Activated CD4-positive, CD25-positive, alpha-beta regulatory T cell treated with anti-CD3 and anti-CD28 coated beads, Interleukin-2, amount 50 U/mL, for 72 hours (primary cell): ENCODE data around the gene FUS.
"Not testable (repeated sequence)": the region's sequence is repeated elsewhere in the genome, so short reads cannot be mapped to it uniquely, and the experiment has no call there.

Experiments used
- DNase-seq: peaks from one replicate; pipeline ENCODE4 v3.0.0; 2021

FUS gene

GRCh38 chr16:31187808-31188189 is 7.9 kb downstream of the FUS start:
- no peak for DNase-seq

- no peak for DNase-seq
Observed at GRCh38 chr16:31188450-31189411, 8.8 kb downstream of the FUS start.

GRCh38 chr16:31189412-31189778 is 9.5 kb downstream of the FUS start:
- no peak for DNase-seq

- no peak for DNase-seq
Observed at GRCh38 chr16:31190061-31190460, 10.1 kb downstream of the FUS start.

- no peak for DNase-seq
Observed at GRCh38 chr16:31190818-31191444, 11.0 kb downstream of the FUS start.

- no peak for DNase-seq
Observed at GRCh38 chr16:31191697-31192428, 11.9 kb downstream of the FUS start.

GRCh38 chr16:31192856-31193642 is 13.1 kb downstream of the FUS start:
- no peak for DNase-seq

- DNase-seq, result no peak
Observed at GRCh38 chr16:31193874-31194273, 13.9 kb downstream of the FUS start.

GRCh38 chr16:31194898-31195297 is 15.0 kb downstream of the FUS start:
- DNase-seq, result no peak

- DNase-seq, result not testable (repeated sequence)
Observed at GRCh38 chr16:31195861-31196260, 15.9 kb downstream of the FUS start.

- DNase-seq, result no peak
Observed at GRCh38 chr16:31196324-31197088, 16.6 kb downstream of the FUS start.

- DNase-seq, result no peak
Observed at GRCh38 chr16:31198207-31198882, 18.4 kb downstream of the FUS start.

GRCh38 chr16:31199430-31200041 is 19.6 kb downstream of the FUS start:
- no peak for DNase-seq

- DNase-seq, result not testable (repeated sequence)
Observed at GRCh38 chr16:31200111-31200510, 20.2 kb downstream of the FUS start.

GRCh38 chr16:31200821-31201568 is 21.1 kb downstream of the FUS start:
- no peak for DNase-seq

GRCh38 chr16:31201582-31202413 is 21.9 kb downstream of the FUS start:
- peak; percentile 53 for DNase-seq

- peak; percentile 53 for DNase-seq
Observed at GRCh38 chr16:31202414-31203375, 22.8 kb downstream of the FUS start, which contains the start of gene PYCARD. TSS of gene PYCARD (minus strand) at chr16:31202760. CDS start at chr16:31202690, 70 bp downstream.
